Kasumi-1 (cell line): ENCODE data around the gene UBE2G2.

ENCODE experiments used
- DNase-seq, 2 experiments: peaks; one replicate each; lab custom pipeline; 2025; lab: John Stamatoyannopoulos, UW

The UBE2G2 gene

DNA sequence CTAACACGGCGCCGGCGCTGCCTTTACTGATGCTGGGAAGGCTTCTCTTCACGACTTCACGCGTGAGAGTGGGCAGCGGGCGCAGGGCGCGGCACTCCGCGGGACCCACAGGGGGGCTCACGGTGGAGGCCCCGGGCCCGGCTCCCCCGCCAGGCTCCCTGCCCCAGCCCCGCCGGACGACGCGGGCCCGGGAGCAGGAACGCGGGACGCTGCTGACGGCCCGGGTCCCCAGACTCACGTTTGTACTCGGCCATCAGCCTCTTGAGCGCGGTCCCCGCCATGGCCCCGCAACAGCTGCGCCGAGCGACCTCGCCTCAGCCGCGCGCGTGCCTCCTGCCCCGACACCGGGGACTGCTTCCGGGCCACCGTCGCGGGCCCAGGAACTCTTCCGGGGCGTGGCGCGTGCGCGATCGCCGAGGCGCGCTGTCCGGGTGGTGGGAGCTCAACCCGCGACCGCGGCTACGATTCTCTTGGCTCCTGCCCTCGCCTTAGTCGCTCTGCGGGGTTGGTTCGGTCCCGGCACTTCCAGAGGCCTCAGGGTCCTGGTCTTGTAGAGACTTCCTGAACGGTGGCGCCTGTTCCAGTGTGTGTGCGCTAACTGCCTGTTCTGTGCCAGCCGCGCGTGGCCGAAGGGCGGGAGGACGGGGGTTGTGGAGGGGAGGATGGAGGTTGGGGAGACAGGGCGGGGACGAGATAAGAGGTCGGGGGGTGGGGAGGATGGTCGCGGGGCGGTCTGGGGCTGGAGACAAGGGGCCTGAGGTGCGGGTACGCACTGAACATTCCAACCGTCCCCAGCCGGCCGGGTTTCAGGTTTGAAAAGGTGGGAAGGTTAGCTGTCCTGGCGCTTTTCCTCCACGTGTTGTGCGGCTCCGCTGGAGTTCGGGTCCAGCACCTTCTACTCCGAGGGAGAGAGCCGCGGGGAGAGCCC lies at the start of gene UBE2G2:
TSS of gene UBE2G2 (minus strand) at position 353 of the 928 bp plus-strand sequence. CDS start at position 281, 72 bp downstream.
- DNase-seq = peak; percentile 68 to 75

DNA sequence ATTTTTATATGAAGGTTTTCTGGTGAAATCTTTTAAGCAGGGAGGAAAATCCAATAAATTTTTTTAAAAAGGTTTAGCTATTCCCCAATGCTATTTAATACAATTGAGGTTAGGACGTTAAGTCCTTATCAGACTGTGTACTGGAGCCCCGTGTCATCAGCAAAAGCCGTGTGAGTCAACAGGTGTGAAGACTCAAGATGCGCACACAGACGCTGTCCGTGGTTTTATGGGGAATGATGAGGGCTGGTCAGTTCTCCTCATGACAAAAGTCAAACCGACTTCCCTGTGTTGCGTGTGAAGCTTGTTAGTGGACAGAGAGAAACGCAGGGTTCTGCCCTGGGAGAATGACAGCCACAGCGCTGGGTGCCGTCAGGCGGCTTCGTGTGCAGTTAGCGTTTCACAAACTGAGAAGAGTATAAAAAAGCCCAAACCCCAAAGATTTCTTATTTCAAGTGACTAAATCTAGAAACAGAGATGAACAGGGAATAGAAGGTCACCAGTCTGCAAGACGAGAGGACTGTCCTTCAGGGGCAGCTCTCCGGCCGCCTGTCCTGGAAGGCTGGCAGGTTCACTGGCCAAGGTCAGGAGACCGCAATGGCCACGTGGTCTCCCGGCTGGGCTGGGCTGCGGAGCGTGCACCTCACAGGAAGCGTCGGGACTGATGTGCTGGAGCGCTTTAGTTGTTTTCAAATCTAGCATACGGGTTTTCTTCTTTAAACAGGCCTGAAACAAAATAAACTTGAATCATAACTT lies 49.5 kb upstream of the UBE2G2 start:
- DNase-seq = no peak

- DNase-seq = no peak
Measured at GRCh38 chr21:44850208-44850800, 48.7 kb upstream of the UBE2G2 start.

DNA sequence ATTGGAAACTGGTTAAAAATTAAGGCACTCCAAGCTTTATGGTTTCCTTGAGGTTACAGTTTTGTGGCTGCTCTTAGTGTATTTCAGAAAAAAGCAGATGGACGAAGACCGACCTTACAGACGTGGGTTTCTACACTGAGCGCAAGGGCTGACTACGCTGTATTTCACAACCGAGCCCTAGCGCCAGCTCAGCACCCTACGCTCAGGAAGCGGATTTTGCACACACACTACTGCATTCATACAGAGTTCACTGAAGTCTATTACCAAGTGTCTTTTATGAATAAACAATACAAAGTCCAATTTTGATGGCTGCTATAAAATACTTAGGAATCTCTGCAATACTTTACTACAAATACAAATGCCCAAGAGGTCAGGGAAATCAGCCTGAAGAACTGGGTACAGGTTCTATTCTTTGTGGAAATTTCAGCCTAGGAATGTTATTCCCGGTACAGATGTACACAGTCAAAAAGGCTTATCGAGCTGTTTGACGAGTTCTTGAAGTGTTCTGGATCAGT lies 48.1 kb upstream of the UBE2G2 start:
- no peak for DNase-seq

DNA sequence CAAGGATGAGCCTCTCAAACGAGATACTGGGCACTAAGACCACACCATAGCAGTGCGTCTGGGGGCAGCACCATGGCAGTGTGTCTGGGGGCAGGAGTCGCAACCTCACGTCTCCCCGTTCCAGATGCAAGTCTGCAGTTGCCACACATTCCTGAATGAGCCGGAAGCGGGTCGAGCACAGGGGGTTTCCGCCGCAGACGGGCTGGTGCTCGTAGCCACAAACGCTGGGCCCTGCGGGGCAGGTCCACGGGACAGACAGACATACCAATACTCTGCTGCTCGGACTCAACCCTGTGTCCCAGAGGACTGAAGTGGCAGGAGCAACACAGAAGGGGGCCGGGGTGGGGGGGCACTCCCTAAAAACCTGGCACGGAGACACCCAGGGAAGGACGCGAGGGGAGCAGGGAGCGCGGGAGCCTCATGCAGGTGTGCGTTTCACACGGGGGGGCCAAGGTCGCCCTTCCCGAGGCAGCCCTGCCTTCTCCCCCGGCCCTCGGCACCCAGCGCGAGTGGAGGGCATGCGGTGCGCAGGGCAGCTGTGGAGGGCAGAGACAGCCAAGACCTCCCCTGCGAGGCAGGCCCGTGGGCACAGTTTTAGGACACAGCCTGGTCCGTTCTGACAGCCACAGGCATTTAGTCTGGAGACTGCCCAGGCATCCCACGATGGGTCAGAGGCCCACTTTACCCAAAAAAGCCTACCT lies 47.4 kb upstream of the UBE2G2 start:
- DNase-seq = no peak

GRCh38 chr21:44847261-44848056 lies 45.8 kb upstream of the UBE2G2 start:
- no peak for DNase-seq

DNA sequence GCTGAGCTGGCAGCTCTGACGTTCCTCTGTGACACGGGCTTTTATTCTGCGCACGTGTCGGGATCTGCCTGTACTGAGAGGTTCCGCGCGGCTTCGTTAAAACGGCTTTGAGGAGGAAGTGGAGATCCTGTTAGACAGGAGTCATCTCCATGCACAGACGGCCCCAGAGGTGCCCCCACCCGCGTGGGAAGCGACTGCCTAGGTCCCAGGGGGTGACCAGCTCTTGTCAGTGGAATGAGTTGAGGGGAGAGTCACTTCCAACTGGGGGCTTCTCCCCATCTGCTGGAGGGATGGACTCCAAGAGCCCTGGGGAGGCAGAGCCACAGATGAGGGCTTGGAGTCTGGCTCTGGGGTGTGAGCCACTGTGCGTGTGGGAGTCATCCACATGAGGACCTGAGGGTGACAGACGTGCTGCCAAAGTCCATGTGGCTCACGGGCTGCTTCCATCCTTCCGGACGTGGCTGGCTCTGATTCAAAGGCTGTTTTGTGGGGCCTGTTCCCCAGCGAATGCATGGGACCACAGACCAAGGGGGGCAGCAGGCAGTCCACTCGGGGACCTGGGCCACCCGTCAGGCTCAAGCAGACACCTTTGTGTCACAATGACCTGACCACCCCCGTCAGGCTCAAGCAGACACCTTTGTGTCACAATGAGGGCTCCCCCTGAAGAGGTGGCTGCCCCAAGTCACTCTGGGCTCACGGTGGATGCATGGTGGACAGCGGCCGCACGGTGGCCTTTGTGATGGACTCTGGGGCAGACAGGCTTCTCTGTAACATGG lies 45.1 kb upstream of the UBE2G2 start:
- peak; percentile 84 to 90 for DNase-seq

GRCh38 chr21:44846224-44846484 lies 44.5 kb upstream of the UBE2G2 start:
- no peak for DNase-seq

DNA sequence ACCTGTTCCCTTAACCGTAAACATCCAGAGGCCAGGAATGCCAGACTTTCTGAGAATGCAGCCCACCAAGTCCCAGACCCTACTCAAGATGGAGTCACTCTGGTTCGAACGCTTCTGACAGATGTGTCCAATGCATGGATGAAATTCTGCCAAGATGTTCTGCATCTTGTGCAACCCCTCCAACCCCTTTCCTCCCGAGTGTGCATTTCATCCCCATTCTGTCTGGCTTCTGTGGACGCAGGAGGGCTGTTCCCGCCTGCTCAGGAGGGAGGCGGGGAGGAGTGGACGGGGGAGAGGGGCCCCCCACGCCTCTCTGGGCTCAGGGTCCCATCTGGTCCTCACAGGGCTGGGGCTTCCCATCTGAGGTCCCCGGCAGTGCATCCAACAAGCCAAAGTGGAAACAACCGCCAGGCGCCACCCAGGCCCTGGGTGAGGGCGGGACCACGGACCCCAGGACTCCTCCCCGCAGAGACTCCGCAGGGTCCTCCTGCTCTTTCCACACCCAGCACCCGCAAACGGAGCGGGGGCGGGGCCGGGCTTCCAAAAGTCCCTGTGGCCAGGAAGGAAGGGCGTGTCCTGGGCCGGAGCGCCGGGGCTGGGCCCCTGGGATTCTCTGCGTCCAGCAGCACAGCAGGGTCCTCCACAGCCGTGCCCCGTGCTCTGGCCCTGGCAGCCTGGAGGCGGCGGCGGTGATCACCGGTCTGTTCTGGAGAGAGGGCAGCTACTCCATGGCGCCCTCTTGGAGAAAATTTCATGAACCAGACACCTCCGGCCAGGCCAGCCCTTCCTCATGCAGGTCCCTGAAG lies 44.0 kb upstream of the UBE2G2 start:
- peak; percentile 48 to 53 for DNase-seq

DNA sequence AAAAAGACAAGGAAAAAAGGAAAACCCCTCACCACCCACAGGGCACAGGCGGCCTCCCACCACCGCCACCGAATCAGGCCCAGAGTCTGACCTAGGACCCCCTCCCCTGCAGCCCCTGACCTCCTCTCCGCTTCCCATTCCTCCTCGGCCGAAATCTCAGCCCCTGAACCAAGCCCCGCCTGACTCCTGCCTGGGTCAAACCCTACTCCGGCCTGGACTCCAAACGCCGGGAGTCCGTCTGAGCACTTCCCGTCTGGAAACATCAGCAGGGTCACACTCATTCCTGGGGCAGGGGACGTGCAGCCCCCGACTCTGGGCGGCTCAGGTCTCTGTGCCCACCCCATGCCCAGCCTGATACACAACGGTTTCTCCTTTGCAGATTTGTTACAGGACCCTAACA lies 42.6 kb upstream of the UBE2G2 start:
- no peak for DNase-seq

DNA sequence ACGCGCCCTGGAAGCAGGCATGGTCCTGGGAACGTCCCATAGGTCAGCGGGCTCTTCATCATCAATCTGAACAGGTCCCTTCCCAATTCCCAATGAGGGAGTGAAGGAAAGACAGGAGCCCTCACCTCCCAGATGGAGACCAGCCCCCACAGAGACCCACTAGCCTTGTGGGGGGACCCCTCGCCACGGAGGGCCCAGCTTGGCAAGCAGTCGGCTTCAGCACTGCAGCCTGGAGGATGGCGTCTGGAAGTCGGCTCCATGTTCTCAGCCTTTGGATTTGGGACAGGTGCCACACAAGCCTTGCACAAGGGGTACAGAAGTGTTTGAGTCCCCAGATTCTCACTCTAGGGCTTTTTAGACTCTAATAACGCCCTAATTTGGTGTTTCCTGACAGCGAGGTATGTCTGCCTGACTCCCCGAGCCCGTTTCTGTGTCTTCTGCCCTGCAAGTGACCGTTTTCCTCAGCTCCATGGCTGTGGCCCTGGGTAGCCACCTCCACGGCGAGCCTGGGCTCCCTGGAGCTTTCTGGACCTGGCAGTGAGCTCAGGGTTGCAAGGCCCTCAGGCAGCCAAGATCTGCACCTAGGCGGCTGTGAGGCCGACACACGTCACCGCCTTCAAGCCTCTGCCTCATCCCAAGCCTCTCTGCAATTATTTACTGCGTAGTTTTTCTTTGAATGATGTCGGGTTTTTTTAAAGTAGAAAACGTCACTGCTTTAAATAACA lies 41.3 kb upstream of the UBE2G2 start:
- no peak for DNase-seq

GRCh38 chr21:44842087-44842486 lies 40.5 kb upstream of the UBE2G2 start:
- DNase-seq = no peak

- DNase-seq = no peak
Measured at GRCh38 chr21:44840771-44841170, 39.2 kb upstream of the UBE2G2 start.

DNA sequence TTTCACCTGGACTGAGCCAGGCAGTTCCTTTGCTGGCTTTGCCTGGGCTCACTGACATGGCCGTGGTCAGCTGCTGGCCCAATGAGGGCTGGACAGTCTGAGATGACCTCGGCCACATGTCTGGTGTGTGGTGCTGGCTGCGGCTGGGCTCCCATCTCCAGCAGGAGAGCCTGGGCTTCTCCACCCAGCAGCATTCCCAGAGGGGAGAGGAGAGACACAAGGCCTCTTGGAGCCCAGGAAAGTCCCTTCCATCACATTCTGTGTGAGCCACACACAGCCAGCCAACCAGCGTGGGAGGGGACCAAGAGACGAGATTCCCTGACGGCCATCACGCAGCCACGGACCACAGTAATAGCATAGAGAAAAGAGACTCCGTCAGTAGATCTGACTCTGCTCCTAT lies 37.3 kb upstream of the UBE2G2 start:
- no peak for DNase-seq

- no peak for DNase-seq
Measured at GRCh38 chr21:44838039-44838895, 36.6 kb upstream of the UBE2G2 start.

DNA sequence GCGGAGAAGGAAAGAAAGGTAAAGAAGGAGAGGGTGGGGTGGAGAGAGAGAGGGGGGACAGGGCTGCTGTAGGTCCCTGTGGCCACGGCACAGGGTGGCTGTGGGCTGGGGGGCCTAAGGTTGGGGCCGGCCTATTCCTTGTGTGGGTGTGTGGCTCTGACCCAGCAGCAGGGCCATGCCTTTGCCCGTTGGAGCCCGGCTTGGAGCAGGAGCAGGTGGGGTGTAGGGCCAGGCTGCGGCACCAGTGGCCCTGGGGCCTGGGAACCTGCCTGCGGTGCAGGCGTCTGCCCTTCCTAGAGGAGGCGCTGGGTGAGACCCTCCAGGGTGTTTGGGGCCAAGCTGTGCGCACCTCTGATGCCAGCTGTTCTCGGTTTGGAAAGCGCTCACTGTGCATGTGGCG lies 35.9 kb upstream of the UBE2G2 start:
- DNase-seq = no peak

- DNase-seq = no peak
Measured at GRCh38 chr21:44836666-44837471, 35.2 kb upstream of the UBE2G2 start.
